Neural progenitor cell (in vitro differentiated cells): ENCODE measurements around the gene RERE.

ENCODE experiments used
- EZH2 ChIP-seq: fragments of 200-600 bp; sonication (generic); IDR thresholded peaks from 2 replicates; pipeline ENCODE4 v1.6.1; 2017; ENCODE audit warnings: antibody characterized with exemption, mild to moderate bottlenecking, moderate library complexity
- TF ChIP-seq, protein P1 (sequence below): fragments of 200-600 bp; sonication (generic); IDR thresholded peaks from 2 replicates; pipeline ENCODE4 v1.5.1; 2017; ENCODE audit warnings: antibody characterized with exemption, mild to moderate bottlenecking

- TF ChIP-seq, protein P1, sequence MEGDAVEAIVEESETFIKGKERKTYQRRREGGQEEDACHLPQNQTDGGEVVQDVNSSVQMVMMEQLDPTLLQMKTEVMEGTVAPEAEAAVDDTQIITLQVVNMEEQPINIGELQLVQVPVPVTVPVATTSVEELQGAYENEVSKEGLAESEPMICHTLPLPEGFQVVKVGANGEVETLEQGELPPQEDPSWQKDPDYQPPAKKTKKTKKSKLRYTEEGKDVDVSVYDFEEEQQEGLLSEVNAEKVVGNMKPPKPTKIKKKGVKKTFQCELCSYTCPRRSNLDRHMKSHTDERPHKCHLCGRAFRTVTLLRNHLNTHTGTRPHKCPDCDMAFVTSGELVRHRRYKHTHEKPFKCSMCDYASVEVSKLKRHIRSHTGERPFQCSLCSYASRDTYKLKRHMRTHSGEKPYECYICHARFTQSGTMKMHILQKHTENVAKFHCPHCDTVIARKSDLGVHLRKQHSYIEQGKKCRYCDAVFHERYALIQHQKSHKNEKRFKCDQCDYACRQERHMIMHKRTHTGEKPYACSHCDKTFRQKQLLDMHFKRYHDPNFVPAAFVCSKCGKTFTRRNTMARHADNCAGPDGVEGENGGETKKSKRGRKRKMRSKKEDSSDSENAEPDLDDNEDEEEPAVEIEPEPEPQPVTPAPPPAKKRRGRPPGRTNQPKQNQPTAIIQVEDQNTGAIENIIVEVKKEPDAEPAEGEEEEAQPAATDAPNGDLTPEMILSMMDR = no peak
- no peak for TF ChIP-seq EZH2
Measured at GRCh38 chr1:8676072-8676471, 141.4 kb downstream of the RERE start.
